ENCODE results near the gene SNX3.

GRCh38 chr6:108211671-108212070 lies 49.2 kb downstream of the SNX3 start:
- TF ChIP-seq, protein P1, sequence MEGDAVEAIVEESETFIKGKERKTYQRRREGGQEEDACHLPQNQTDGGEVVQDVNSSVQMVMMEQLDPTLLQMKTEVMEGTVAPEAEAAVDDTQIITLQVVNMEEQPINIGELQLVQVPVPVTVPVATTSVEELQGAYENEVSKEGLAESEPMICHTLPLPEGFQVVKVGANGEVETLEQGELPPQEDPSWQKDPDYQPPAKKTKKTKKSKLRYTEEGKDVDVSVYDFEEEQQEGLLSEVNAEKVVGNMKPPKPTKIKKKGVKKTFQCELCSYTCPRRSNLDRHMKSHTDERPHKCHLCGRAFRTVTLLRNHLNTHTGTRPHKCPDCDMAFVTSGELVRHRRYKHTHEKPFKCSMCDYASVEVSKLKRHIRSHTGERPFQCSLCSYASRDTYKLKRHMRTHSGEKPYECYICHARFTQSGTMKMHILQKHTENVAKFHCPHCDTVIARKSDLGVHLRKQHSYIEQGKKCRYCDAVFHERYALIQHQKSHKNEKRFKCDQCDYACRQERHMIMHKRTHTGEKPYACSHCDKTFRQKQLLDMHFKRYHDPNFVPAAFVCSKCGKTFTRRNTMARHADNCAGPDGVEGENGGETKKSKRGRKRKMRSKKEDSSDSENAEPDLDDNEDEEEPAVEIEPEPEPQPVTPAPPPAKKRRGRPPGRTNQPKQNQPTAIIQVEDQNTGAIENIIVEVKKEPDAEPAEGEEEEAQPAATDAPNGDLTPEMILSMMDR (IDR thresholded peaks at IDR 0.05; ENCODE audit: poor library complexity, severe bottlenecking), result no peak
- TF ChIP-seq REST (IDR thresholded peaks at IDR 0.05; ENCODE audit: borderline replicate concordance) (no peak), TAF1 (IDR thresholded peaks at IDR 0.05; ENCODE audit: low read depth) (no peak), POLR2AphosphoS5 (IDR thresholded peaks at IDR 0.05) (no peak)
